IPS DF 6.9 (cell line): ENCODE measurements around the gene GRM4.

Experiments
- DNase-seq: peaks from one replicate; pipeline ENCODE4 v3.0.0-alpha.2; 2013; ENCODE audit warnings: low read depth, low spot score
- H3K27ac ChIP-seq: one replicate; pipeline ENCODE4 v1.5.1; 2013; ENCODE audit warnings: low read length, control low read depth
- H3K27me3 ChIP-seq: 2 replicates; pipeline ENCODE4 v1.6.1; 2013; ENCODE audit warnings: mild to moderate bottlenecking, low read length; ENCODE audit not compliant: control insufficient read depth, insufficient read depth
- H3K36me3 ChIP-seq: 2 replicates; pipeline ENCODE4 v1.6.1; 2013; ENCODE audit warnings: low read length; ENCODE audit not compliant: control insufficient read depth, insufficient read depth
- H3K4me1 ChIP-seq: 2 replicates; pipeline ENCODE4 v1.6.1; 2013; ENCODE audit warnings: low read length; ENCODE audit not compliant: control insufficient read depth, insufficient read depth
- H3K4me3 ChIP-seq: 2 replicates; pipeline ENCODE4 v1.5.1; 2013; ENCODE audit warnings: mild to moderate bottlenecking, low read length
- H3K9me3 ChIP-seq: 2 replicates; pipeline ENCODE4 v1.6.1; 2013; ENCODE audit warnings: low read length, inconsistent platforms; ENCODE audit not compliant: control insufficient read depth, insufficient read depth
- WGBS: extraction: QIAGEN DNeasy Blood & Tissue Kit; methylation state at CpG from one replicate; pipeline ENCODE4 v1.1.7; 2013; ENCODE audit warnings: mixed read lengths, missing lambda C conversion rate; ENCODE audit not compliant: insufficient read length, insufficient coverage; 5-methylcytosine and 5-hydroxymethylcytosine counted together

Gene GRM4

DNA sequence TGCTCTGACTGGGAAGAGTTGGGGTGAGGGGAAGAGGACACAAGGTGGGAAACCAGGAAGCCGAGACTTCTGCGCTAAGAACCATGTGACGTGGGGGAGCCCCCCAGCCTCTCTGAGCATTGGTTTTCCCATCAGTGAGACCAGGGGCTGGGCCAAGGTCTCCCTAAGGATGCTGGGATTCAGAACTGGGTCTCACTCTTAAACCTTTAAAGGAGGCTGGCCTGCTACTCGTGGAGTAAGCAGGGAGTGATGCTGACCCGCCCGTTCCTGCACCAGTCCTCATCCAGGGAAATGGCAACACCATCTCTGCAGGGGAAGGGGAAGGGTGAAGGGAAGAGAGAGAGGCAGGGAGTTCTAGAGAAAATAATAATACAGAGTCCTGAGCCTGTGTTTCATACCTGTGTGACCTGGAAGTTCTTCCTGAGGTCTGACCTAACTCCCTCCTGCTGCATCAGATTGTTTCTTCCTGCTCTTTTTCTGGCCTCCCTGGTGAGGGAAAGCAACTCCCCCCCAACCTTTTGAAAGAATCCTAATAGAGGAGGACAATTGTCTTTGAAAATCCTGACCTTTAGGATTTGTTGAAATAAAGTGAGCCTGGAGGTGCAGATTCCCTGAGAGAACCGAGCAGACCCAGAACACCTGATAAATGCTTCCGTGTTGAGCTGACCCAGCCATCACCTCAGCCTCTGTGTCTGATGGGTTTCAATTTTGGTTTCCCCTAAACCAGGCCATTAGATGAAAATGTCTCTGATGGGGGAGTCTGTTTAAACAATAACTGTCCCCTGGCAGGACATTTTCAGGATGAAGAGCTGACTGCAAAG, 3.0 kb upstream of the GRM4 start:
- Histone ChIP-seq H3K4me1 (peaks cover 4% of the 10 kb centered on the region; the same call in 1 of the 2 replicates), H3K27ac (no peak overlapping the region), H3K9me3 (no peaks in the 10 kb centered on the region), H3K27me3 (peaks cover under 1% of the 10 kb centered on the region; the same call in 1 of the 2 replicates), H3K36me3 (no peaks in the 10 kb centered on the region), H3K4me3 (no peak overlapping the region)
- DNase-seq = no peak
- no CpG with 5 or more reads among the region's 8 CpGs for WGBS

DNA sequence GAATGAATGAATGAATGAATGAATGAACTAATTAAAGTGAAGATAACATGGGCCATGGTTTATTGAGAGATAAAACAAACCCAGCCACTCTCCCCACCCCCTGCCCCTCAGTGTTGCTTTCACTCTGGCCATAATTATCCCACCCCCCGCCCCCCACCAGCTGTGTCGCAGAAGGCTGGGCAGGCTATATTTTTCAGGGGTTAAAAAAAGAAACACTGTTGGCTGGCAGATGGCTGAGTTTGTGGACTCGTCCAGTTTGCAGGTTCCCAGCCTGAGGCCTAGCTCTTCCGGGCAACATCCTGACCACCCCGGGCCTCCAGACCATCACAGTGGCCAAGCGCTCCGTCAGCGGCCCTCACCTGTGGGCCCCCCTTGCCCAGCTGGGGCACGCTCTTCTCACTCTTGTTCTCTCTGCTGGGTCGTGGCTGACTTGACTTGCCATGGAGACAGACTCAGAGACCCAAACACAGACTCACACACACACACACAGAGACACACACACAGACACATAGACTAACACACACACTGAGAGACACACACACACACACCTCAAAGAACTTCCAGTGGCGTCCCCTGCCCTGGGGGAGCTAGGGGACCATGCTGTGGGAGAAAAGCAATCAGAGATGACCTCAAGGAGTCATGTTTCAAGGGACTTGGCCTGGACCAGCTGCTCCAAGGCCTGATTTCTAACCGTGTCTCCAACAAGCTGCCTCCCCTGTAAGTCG, 2.2 kb upstream of the GRM4 start:
- peaks cover 12% of the 10 kb centered on the region for H3K4me1 ChIP-seq
- H3K9me3 ChIP-seq = no peaks in the 10 kb centered on the region
- H3K27me3 ChIP-seq = no peaks in the 10 kb centered on the region; the same call in 1 of the 2 replicates
- DNase-seq = no peak
- no peak overlapping the region for H3K4me3 ChIP-seq
- no peak overlapping the region for H3K27ac ChIP-seq
- no peaks in the 10 kb centered on the region for H3K36me3 ChIP-seq
- no CpG with 5 or more reads among the region's 13 CpGs for WGBS

DNA sequence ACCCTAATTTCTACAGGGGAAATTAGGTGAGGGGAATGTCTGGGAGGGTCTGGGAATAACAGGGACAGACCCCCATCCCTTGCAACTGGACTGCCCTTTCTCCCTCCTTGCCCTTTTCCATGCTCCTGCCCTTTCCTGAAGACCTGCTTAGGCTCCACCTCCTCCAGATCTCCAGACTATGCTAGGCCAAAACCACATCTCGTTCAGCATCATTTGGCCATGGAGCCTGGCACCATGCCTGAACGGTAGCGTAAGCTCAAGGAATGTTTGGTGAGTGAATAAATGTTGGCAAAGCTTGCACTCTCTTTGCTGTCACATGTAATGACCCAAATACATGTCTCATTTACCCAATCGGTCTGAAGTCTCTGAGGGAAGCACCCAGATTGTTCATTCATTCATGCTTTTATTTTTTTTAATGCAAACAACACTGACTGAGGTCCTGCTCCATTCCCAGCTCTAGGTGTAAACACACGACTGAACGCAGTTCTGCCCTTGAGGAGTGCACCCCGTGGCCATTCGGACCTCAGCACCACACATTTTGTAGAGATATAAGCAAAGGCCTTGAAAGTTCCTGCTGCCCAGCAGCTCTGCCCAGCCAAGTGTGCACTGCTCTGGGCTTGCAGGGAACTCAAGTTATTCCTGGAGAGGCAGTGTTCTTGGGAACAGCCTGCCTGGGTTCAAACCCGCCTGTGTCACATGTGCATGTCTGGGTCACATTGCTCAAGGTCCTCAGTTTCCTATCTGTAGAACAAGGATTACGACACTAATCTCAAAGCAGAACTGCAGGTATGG, 1.1 kb upstream of the GRM4 start:
- H3K9me3 ChIP-seq = no peaks in the 10 kb centered on the region
- H3K4me3 ChIP-seq = no peak overlapping the region
- H3K36me3 ChIP-seq = no peaks in the 10 kb centered on the region
- no peak for DNase-seq
- no peaks in the 10 kb centered on the region; the same call in 1 of the 2 replicates for H3K27me3 ChIP-seq
- peaks cover 15% of the 10 kb centered on the region for H3K4me1 ChIP-seq
- H3K27ac ChIP-seq = no peak overlapping the region
- WGBS = no CpG with 5 or more reads among the region's 10 CpGs

- H3K4me3 ChIP-seq = peak overlapping the region; percentile 35
- H3K9me3 ChIP-seq = no peaks in the 10 kb centered on the region
- H3K36me3 ChIP-seq = no peaks in the 10 kb centered on the region
- no peak overlapping the region for H3K27ac ChIP-seq
- no peaks in the 10 kb centered on the region; the same call in 1 of the 2 replicates for H3K27me3 ChIP-seq
- no CpG with 5 or more reads among the region's 100 CpGs for WGBS
- H3K4me1 ChIP-seq = peaks cover 17% of the 10 kb centered on the region
- DNase-seq = no peak
Observed at GRCh38 chr6:34145161-34146020, 496 bp downstream of the GRM4 start.

- WGBS = no CpG with 5 or more reads among the region's 58 CpGs
- Histone ChIP-seq H3K27ac (no peak overlapping the region), H3K27me3 (no peaks in the 10 kb centered on the region; the same call in 1 of the 2 replicates)
Observed at GRCh38 chr6:34144581-34145160, 1.2 kb downstream of the GRM4 start.

DNA sequence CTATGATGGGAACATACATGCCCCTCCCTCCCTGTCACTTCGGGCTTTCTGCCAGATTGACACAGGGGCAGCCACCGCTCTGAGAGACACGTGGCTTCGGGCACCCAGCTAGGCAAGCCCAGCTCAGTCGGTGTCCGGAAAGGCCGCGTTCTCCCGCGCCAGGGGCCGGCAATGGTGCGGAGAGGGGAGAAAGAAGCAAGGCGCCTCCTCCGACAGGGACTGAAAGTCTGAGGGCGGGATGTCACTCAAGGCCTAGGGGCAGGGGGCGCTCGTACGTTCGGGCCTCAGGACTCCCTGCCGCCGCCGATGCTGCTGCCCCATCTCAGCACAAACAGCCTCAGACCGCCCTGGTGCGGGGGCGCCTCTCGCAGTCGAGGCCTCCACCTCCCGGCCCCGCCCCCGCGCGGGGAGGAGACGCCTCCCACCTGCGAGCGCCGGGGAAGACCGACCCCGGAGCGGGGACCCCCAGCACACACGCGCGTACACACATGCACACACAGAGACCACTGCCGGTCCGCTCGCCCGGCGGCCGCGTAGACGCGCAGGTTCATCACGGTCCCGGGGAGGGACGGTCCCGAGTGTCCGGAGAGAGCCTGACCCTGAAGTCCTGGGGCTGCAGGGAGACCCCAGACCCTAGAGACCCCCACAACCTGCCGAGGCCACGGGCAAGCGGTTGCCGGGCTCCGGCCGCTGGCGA, 1.9 kb downstream of the GRM4 start:
- Histone ChIP-seq H3K9me3 (no peaks in the 10 kb centered on the region), H3K4me1 (peaks cover 15% of the 10 kb centered on the region), H3K4me3 (peak overlapping the region; percentile 35; the same call in 1 of the 2 replicates), H3K27ac (no peak overlapping the region), H3K36me3 (no peaks in the 10 kb centered on the region), H3K27me3 (no peaks in the 10 kb centered on the region; the same call in 1 of the 2 replicates)
- no peak for DNase-seq
- no CpG with 5 or more reads among the region's 63 CpGs for WGBS

More at GRCh38 chr6:34144581-34145160, 1.2 kb downstream of the GRM4 start:
- Histone ChIP-seq H3K9me3 (no peaks in the 10 kb centered on the region), H3K4me3 (peak overlapping the region; percentile 35), H3K36me3 (no peaks in the 10 kb centered on the region), H3K4me1 (peaks cover 14% of the 10 kb centered on the region)
- DNase-seq = no peak

- no peak for DNase-seq
- H3K27me3 ChIP-seq = no peaks in the 10 kb centered on the region; the same call in 1 of the 2 replicates
Observed at GRCh38 chr6:34143196-34143883, 2.5 kb downstream of the GRM4 start.

DNA sequence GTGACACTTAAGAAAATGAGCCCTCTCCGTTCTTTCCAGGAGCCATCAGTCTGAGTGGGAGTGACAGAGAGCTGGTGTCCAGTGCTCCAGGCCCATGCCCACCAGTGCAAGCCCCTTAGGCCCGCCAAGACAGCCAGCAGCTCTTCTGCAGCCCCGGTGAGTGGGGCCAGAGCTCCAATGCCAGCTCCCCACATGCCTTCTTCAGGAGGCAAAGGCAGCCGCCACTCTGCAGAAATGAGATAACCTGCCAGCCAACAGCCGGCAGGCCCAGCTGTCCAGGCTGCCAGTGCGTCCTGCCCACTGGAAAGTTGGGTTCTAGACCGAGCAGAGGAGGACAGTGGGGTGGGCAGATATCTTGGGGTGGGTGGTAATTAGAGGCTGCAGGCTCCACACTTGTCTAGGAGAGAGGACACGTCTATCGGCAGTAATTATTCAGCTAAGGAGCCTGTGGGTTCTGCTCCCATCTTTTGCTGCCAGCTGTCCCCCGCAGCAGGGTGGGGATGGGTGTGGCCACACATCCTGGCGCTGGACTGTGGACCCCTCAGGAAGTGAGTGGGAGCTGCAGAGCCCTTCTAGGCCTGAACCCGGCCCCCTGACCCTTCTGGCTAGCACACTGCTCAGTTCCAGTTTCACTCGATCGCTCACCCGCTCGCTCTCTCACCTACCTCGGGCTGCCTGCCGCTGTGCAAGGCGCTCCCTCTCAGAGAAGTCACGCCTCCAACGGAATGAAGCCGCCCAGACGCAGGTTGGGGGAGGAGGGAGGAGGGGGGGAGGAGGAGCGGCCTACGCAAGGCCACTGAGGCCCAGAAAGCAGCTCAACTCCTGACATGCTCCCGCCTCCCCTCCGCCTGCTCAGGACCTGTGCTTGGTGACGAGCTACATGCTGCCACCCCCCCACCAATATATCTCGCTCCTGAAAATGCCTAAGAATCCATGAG, 3.6 kb downstream of the GRM4 start:
- Histone ChIP-seq H3K36me3 (no peaks in the 10 kb centered on the region), H3K4me3 (no peak overlapping the region), H3K27me3 (no peaks in the 10 kb centered on the region; the same call in 1 of the 2 replicates), H3K4me1 (peaks cover 22% of the 10 kb centered on the region), H3K27ac (no peak overlapping the region), H3K9me3 (no peaks in the 10 kb centered on the region)
- WGBS = no CpG with 5 or more reads among the region's 29 CpGs
- DNase-seq = no peak

More at GRCh38 chr6:34143196-34143883, 2.5 kb downstream of the GRM4 start:
- Histone ChIP-seq H3K4me3 (peak overlapping the region; percentile 35; the same call in 1 of the 2 replicates), H3K36me3 (no peaks in the 10 kb centered on the region), H3K9me3 (no peaks in the 10 kb centered on the region), H3K27ac (no peak overlapping the region), H3K4me1 (peaks cover 19% of the 10 kb centered on the region)
- WGBS = no CpG with 5 or more reads among the region's 23 CpGs
